Measurements from ENCODE around the gene RPS6KA2.

Gene RPS6KA2

DNA sequence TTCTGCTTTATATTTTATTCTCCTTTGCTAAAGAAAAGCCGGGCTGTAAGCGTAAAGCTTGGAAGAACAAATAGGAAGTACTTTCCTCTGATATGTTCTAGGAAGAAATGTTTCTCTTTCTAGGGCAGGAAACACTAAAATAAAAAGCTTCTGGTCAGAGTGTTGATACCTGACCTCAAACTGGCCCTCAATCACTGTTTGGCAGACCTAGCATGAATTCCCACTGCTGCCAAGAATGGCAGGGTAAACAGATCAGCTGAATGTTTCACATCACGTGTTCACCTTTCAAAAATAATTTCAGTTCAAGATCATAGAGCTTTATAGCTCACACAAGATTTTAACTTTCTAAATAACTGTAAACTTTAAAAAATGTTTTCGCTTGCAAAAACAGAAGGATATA is 247.3 kb downstream of the RPS6KA2 start:
- no peaks in the 10 kb centered on the region for H3K36me3 ChIP-seq (ENCODE audit: insufficient read depth, low read length)
- DNase-seq (ENCODE audit: low read depth, low spot score): no peak
- H3K27ac ChIP-seq: no peak overlapping the region
- TF ChIP-seq EZH2 (IDR thresholded peaks at IDR 0.05) (no peak), FOXP2 (optimal IDR thresholded peaks at IDR 0.05; ENCODE audit: control extremely low read depth, extremely low read length, insufficient read depth) (no peak), POLR2AphosphoS5 (IDR thresholded peaks at IDR 0.05; ENCODE audit: borderline replicate concordance, low read depth, low read length) (no peak)
- no peak overlapping the region for H3K4me3 ChIP-seq
- no peaks in the 10 kb centered on the region for H3K9me3 ChIP-seq (ENCODE audit: low read depth, low read length)
- no peak overlapping the region for H3K9ac ChIP-seq (ENCODE audit: insufficient read length)

DNA sequence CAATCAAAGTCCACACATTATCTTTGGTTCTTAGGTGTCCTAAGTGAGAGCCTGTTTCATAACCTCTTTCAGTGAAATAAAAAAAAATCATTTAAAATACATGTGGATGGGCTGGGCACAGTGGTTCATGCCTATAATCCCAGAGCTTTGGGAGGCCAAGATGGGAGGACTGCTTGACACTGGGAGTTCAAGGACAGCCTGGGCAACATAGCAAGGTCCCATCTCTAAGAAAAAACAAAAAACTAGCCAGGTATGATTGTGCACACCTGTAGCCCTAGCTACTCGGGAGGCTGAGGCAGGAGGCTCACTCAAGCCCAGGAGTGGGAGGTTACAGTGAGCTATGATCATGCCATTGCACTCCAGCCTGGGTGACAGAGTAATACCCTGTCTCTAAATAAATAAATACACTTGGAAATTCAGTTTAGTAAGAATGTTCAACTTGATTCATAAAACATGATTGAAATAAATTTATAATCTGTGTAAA is 247.9 kb downstream of the RPS6KA2 start:
- H3K27ac ChIP-seq: no peak overlapping the region
- no peaks in the 10 kb centered on the region for H3K36me3 ChIP-seq (ENCODE audit: insufficient read depth, low read length)
- no peak for DNase-seq (ENCODE audit: low read depth, low spot score)
- H3K9me3 ChIP-seq (ENCODE audit: low read depth, low read length): no peaks in the 10 kb centered on the region
- no peak overlapping the region for H3K9ac ChIP-seq (ENCODE audit: insufficient read length)
- no peak overlapping the region for H3K4me3 ChIP-seq
- no peak for TF ChIP-seq EZH2 (IDR thresholded peaks at IDR 0.05)
- no peak for TF ChIP-seq POLR2AphosphoS5 (IDR thresholded peaks at IDR 0.05; ENCODE audit: borderline replicate concordance, low read depth, low read length)
- TF ChIP-seq FOXP2 (optimal IDR thresholded peaks at IDR 0.05; ENCODE audit: control extremely low read depth, extremely low read length, insufficient read depth): no peak

DNA sequence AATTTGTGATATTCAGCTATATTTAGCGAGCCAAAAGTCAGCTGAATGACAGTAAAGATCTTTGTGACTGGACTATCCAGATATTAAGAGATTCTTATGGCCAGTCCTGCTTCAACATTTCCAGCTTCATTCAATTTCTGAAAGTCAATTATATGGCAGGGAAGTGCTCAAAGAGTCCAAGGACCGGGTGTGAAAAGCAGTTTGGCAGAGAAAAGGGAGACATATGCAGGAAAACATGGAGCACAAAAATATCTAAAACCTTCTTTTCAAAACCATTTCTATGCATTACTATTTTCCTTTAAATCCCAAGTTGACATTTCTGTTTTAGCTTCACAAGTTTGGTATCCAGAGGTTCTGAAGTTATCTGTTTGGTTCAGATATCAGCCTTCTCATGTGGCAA is 249.3 kb downstream of the RPS6KA2 start:
- TF ChIP-seq EZH2 (IDR thresholded peaks at IDR 0.05): no peak
- no peak for TF ChIP-seq POLR2AphosphoS5 (IDR thresholded peaks at IDR 0.05; ENCODE audit: borderline replicate concordance, low read depth, low read length)
- TF ChIP-seq FOXP2 (optimal IDR thresholded peaks at IDR 0.05; ENCODE audit: control extremely low read depth, extremely low read length, insufficient read depth): no peak

DNA sequence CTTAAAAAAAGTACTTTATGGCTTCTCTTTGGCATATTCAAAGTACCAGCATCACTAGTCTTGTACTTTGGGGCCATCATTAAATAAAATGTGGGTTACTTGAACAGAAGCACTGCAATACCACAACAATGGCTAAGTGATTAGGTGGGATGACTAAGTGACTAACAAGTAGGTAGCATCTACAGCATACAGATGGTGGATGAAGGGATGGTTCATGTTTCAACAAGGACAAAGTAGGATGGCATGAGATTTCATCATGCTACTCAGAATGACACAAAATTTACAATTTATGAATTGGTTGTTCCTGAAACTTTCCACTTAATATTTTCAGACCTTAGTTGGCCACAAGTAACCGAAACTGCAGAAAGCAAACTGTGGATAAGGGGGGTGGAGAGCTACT is 252.0 kb downstream of the RPS6KA2 start:
- no peaks in the 10 kb centered on the region for H3K9me3 ChIP-seq (ENCODE audit: low read depth, low read length)
- no peak overlapping the region for H3K9ac ChIP-seq (ENCODE audit: insufficient read length)
- no peak overlapping the region for H3K4me3 ChIP-seq
- no peak for TF ChIP-seq POLR2AphosphoS5 (IDR thresholded peaks at IDR 0.05; ENCODE audit: borderline replicate concordance, low read depth, low read length)
- TF ChIP-seq FOXP2 (optimal IDR thresholded peaks at IDR 0.05; ENCODE audit: control extremely low read depth, extremely low read length, insufficient read depth): no peak
- no peak for TF ChIP-seq EZH2 (IDR thresholded peaks at IDR 0.05)
- H3K36me3 ChIP-seq (ENCODE audit: insufficient read depth, low read length): no peaks in the 10 kb centered on the region
- H3K27ac ChIP-seq: no peak overlapping the region
- no peak for DNase-seq (ENCODE audit: low read depth, low spot score)

More for the DNA sequence above, 249.3 kb downstream of the RPS6KA2 start:
- no peaks in the 10 kb centered on the region for H3K36me3 ChIP-seq (ENCODE audit: insufficient read depth, low read length)
- no peak overlapping the region for H3K27ac ChIP-seq
- no peak for DNase-seq (ENCODE audit: low read depth, low spot score)
- H3K4me3 ChIP-seq: no peak overlapping the region
- H3K9me3 ChIP-seq (ENCODE audit: low read depth, low read length): no peaks in the 10 kb centered on the region
- no peak overlapping the region for H3K9ac ChIP-seq (ENCODE audit: insufficient read length)

DNA sequence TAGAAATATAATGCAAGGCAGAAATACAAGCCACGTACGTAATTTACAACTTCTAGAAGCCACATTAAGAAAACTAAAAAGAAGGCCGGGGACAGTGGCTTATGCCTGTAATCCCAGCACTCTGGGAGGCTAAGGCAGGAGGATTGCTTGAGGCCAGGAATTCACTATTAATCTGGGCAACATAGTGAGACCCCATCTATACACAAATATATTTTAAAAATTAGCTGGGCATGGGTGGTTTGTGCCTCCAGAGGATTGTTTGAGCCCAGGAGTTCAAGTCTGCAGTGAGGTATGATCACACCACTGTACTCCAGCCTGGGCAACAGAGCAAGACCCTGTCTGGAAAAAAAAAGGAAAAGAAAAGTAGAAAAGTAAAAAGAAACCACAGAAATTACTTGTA is 256.6 kb downstream of the RPS6KA2 start:
- DNase-seq (ENCODE audit: low read depth, low spot score): no peak
- H3K9me3 ChIP-seq (ENCODE audit: low read depth, low read length): no peaks in the 10 kb centered on the region
- H3K4me3 ChIP-seq: no peak overlapping the region
- H3K36me3 ChIP-seq (ENCODE audit: insufficient read depth, low read length): no peaks in the 10 kb centered on the region
- no peak overlapping the region for H3K27ac ChIP-seq
- TF ChIP-seq FOXP2 (optimal IDR thresholded peaks at IDR 0.05; ENCODE audit: control extremely low read depth, extremely low read length, insufficient read depth) (no peak), EZH2 (IDR thresholded peaks at IDR 0.05) (no peak), POLR2AphosphoS5 (IDR thresholded peaks at IDR 0.05; ENCODE audit: borderline replicate concordance, low read depth, low read length) (no peak)
- no peak overlapping the region for H3K9ac ChIP-seq (ENCODE audit: insufficient read length)

DNA sequence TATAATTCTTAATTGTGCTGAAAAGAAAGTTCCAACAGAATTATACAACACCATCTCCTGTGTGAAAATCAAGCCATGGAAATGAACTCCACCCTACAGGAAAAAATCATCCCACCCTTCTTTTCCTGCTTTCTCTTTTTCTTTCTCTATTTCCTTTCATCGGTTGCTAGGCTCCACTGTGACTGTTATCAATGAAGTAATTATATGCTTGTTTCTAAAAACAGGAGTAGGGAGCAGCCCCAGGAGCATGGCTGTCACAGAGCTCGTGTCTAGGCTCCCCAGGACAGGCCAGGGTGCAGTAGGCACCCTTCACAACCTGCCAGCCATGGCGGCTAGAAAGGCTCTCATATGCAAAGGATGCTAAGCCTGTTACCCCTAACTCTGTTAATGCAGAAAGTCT is 257.3 kb downstream of the RPS6KA2 start:
- H3K36me3 ChIP-seq (ENCODE audit: insufficient read depth, low read length): no peaks in the 10 kb centered on the region
- H3K9ac ChIP-seq (ENCODE audit: insufficient read length): no peak overlapping the region
- no peaks in the 10 kb centered on the region for H3K9me3 ChIP-seq (ENCODE audit: low read depth, low read length)
- H3K27ac ChIP-seq: no peak overlapping the region
- no peak for TF ChIP-seq EZH2 (IDR thresholded peaks at IDR 0.05)
- no peak for TF ChIP-seq POLR2AphosphoS5 (IDR thresholded peaks at IDR 0.05; ENCODE audit: borderline replicate concordance, low read depth, low read length)
- TF ChIP-seq FOXP2 (optimal IDR thresholded peaks at IDR 0.05; ENCODE audit: control extremely low read depth, extremely low read length, insufficient read depth): no peak
- DNase-seq (ENCODE audit: low read depth, low spot score): no peak
- H3K4me3 ChIP-seq: no peak overlapping the region

DNA sequence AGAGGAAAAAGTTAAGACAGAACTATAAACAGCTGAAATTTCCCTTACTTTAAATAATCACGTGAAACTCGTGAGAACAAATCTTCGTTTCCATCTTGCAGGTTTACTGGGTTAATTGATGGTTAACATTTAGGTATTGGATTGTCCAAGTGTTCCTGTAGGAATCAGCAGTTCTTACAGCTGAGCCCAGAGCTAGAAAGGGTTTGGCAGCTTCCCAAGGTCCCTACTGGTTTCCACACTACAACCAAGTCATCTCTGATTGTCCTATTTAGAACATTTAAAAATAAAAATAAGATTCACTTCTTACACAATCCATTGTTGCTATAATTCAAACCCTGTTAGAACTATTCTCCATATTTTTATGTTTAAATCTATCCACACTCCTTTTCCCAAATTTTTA is 260.1 kb downstream of the RPS6KA2 start:
- TF ChIP-seq FOXP2 (optimal IDR thresholded peaks at IDR 0.05; ENCODE audit: control extremely low read depth, extremely low read length, insufficient read depth): no peak
- TF ChIP-seq EZH2 (IDR thresholded peaks at IDR 0.05): no peak
- TF ChIP-seq POLR2AphosphoS5 (IDR thresholded peaks at IDR 0.05; ENCODE audit: borderline replicate concordance, low read depth, low read length): no peak
- no peak overlapping the region for H3K27ac ChIP-seq
- H3K9me3 ChIP-seq (ENCODE audit: low read depth, low read length): no peaks in the 10 kb centered on the region
- DNase-seq (ENCODE audit: low read depth, low spot score): no peak
- H3K36me3 ChIP-seq (ENCODE audit: insufficient read depth, low read length): no peaks in the 10 kb centered on the region
- H3K9ac ChIP-seq (ENCODE audit: insufficient read length): no peak overlapping the region
- no peak overlapping the region for H3K4me3 ChIP-seq

DNA sequence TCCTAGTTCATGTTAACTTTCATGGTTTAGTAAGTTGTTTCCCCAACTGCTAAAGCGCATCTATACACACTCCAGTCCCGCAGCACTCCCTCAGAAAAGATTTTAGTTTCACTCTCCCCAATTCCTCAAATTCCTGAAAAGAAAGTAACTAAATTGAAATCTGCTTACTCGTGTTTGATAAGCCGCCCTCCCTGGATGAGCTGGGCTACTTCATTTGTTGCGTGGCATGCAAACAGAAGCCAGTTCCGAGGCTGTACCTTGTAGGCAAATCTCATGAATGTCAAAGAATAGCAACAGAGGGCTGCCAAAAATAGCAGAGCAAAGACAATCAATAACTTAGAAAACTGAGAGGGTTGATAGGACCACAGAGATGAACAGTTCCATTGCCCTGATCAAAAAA is 261.2 kb downstream of the RPS6KA2 start:
- DNase-seq (ENCODE audit: low read depth, low spot score): no peak
- Histone ChIP-seq H3K27ac (no peak overlapping the region), H3K9me3 (ENCODE audit: low read depth, low read length) (no peaks in the 10 kb centered on the region), H3K36me3 (ENCODE audit: insufficient read depth, low read length) (no peaks in the 10 kb centered on the region), H3K4me3 (no peak overlapping the region), H3K9ac (ENCODE audit: insufficient read length) (no peak overlapping the region)
- no peak for TF ChIP-seq EZH2 (IDR thresholded peaks at IDR 0.05)
- no peak for TF ChIP-seq POLR2AphosphoS5 (IDR thresholded peaks at IDR 0.05; ENCODE audit: borderline replicate concordance, low read depth, low read length)
- TF ChIP-seq FOXP2 (optimal IDR thresholded peaks at IDR 0.05; ENCODE audit: control extremely low read depth, extremely low read length, insufficient read depth): no peak

DNA sequence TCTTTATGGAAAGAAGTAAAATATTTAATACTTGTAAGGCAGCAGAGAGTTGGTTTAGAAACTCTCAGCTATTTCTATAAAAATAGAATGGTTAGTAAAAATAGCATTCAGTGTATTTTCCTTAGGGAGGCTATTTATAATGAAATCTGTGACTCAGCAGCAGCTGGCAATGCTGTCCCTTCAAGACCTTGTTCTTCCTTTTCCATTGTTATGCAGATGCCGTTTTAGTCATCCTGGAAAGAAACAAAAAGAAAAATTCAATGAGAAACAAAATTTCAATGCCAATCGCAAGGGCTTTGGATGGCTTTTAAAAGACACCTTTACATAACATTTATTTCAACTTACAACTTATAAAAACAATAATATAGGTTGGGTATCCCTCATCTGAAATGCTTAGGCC is 261.8 kb downstream of the RPS6KA2 start:
- Histone ChIP-seq H3K9ac (ENCODE audit: insufficient read length) (no peak overlapping the region), H3K4me3 (no peak overlapping the region), H3K9me3 (ENCODE audit: low read depth, low read length) (no peaks in the 10 kb centered on the region), H3K36me3 (ENCODE audit: insufficient read depth, low read length) (no peaks in the 10 kb centered on the region), H3K27ac (no peak overlapping the region)
- TF ChIP-seq FOXP2 (optimal IDR thresholded peaks at IDR 0.05; ENCODE audit: control extremely low read depth, extremely low read length, insufficient read depth): no peak
- no peak for TF ChIP-seq POLR2AphosphoS5 (IDR thresholded peaks at IDR 0.05; ENCODE audit: borderline replicate concordance, low read depth, low read length)
- TF ChIP-seq EZH2 (IDR thresholded peaks at IDR 0.05): no peak
- no peak for DNase-seq (ENCODE audit: low read depth, low spot score)

Data from SK-N-MC (cell line).